B cell (primary cell): ENCODE data around the gene INTS3. TPM values are rescaled to one million over a fixed set of nuclear protein-coding genes. Genes with fewer than 3 reads are reported as not detected.

Experiments used
- ATAC-seq: fragments of 200-7000 bp; cut with Tn5 transposase; one replicate; pipeline ENCODE4 v1.10.0; 2021; ENCODE audit warnings: low read depth, mild to moderate bottlenecking, moderate number of reproducible peaks, moderate library complexity
- CTCF ChIA-PET: fragments of 350-600 bp; sonication (Branson Sonifier 250); formaldehyde crosslinking; loops from one replicate; lab custom pipeline; 2021; ENCODE audit warnings: antibody characterized with exemption, inconsistent platforms; lab: Charles Lee
- POLR2A ChIA-PET: fragments of 350-600 bp; sonication (Branson Sonifier 250); formaldehyde crosslinking; loops from one replicate; lab custom pipeline; 2021; ENCODE audit warnings: antibody characterized with exemption; lab: Charles Lee
- DNase-seq: peaks from one replicate; pipeline ENCODE4 v3.0.0; 2013
- H2AFZ ChIP-seq: 2 replicates; pipeline ENCODE4 v1.6.1; 2012; ENCODE audit warnings: mild to moderate bottlenecking, low read depth, low read length; ENCODE audit not compliant: insufficient read depth, poor library complexity, severe bottlenecking
- H3K27ac ChIP-seq, 2 donors: 1 replicate in 1 of 2; 2 replicates in 1 of 2; pipeline ENCODE4 v1.5.1; 2012 to 2013; ENCODE audit warnings: low read length in 2 of 2, mild to moderate bottlenecking in 2 of 2, moderate library complexity in 1 of 2
- H3K27me3 ChIP-seq, 4 experiments: fragments of 200-600 bp in 1 of 4; sonication (generic) in 1 of 4; replicated peaks in 1 of 4; 1 replicate in 2 of 4; 2 replicates in 2 of 4; pipeline versions ENCODE4 v1.6.1 to v1.7.0; 2013 to 2016; ENCODE audit warnings: low read length in 3 of 4, mild to moderate bottlenecking in 2 of 4, mixed read lengths in 1 of 4, moderate library complexity in 1 of 4; ENCODE audit not compliant: insufficient read depth in 4 of 4, control insufficient read depth in 3 of 4; ENCODE audit errors: control extremely low read depth in 1 of 4
- H3K36me3 ChIP-seq, 2 experiments: replicated peaks in 1 of 2; 1 replicate in 1 of 2; 2 replicates in 1 of 2; pipeline versions ENCODE4 v1.6.1 to v1.7.1; 2013; ENCODE audit warnings: low read length in 1 of 2; ENCODE audit not compliant: insufficient read depth in 2 of 2, control insufficient read depth in 1 of 2; ENCODE audit errors: control extremely low read depth in 1 of 2, extremely low read depth in 1 of 2
- H3K4me1 ChIP-seq, 2 donors: fragments of 200-600 bp in 1 of 2; sonication (generic) in 1 of 2; 1 replicate in 1 of 2; 2 replicates in 1 of 2; pipeline versions ENCODE4 v1.5.1 to v1.6.1; 2013 to 2017; ENCODE audit warnings: low read length in 2 of 2; ENCODE audit not compliant: control insufficient read depth in 2 of 2, insufficient read depth in 2 of 2
- H3K4me2 ChIP-seq: replicated peaks from 2 replicates; pipeline ENCODE3; 2012; ENCODE audit warnings: mild to moderate bottlenecking, low read depth, low read length; ENCODE audit not compliant: poor library complexity, severe bottlenecking
- H3K4me3 ChIP-seq, 5 experiments: fragments of 200-600 bp in 1 of 5; sonication (generic) in 1 of 5; 1 replicate in 3 of 5; 2 replicates in 2 of 5; pipeline versions ENCODE4 v1.5.1 to v1.7.0; 2011 to 2016; ENCODE audit warnings: low read length in 4 of 5, mild to moderate bottlenecking in 4 of 5, low read depth in 2 of 5, control low read depth in 1 of 5, moderate library complexity in 1 of 5; ENCODE audit not compliant: insufficient read depth in 1 of 5; ENCODE audit errors: control extremely low read depth in 1 of 5, extremely low read depth in 1 of 5
- H3K79me2 ChIP-seq: fragments of 200-600 bp; sonication (generic); one replicate; pipeline ENCODE4 v1.6.0; 2016; ENCODE audit warnings: low read length; ENCODE audit not compliant: control insufficient read depth, insufficient read depth
- H3K9ac ChIP-seq: fragments of 200-600 bp; sonication (generic); 2 replicates; pipeline ENCODE4 v1.6.1; 2017; ENCODE audit warnings: mild to moderate bottlenecking, low read length, moderate library complexity
- H3K9me3 ChIP-seq, 3 donors: one replicate each; pipeline versions ENCODE4 v1.6.1 to v1.7.1; 2013; ENCODE audit warnings: low read length in 2 of 3; ENCODE audit not compliant: control insufficient read depth in 2 of 3, insufficient read depth in 1 of 3; ENCODE audit errors: control extremely low read depth in 1 of 3
- H4K20me1 ChIP-seq: 2 replicates; pipeline ENCODE4 v1.6.0; 2012; ENCODE audit warnings: mild to moderate bottlenecking, low read length; ENCODE audit not compliant: insufficient read depth, control insufficient read depth, poor library complexity, severe bottlenecking
- H3K27ac Mint-ChIP-seq: one replicate; pipeline ENCODE4 v1.8.0; 2021; ENCODE audit warnings: mixed read lengths
- H3K27me3 Mint-ChIP-seq: one replicate; pipeline ENCODE4 v1.8.0; 2021; ENCODE audit warnings: mixed read lengths
- H3K4me1 Mint-ChIP-seq: one replicate; pipeline ENCODE4 v1.8.0; 2021; ENCODE audit warnings: mixed read lengths
- H3K4me3 Mint-ChIP-seq: one replicate; pipeline ENCODE4 v1.8.0; 2021; ENCODE audit warnings: mixed read lengths
- H3K9me3 Mint-ChIP-seq: one replicate; pipeline ENCODE4 v1.8.0; 2022; ENCODE audit warnings: mixed read lengths; ENCODE audit not compliant: insufficient read depth
- CTCF ChIP-seq: fragments of 200-600 bp; IDR thresholded peaks from one replicate; pipeline ENCODE4 v1.8.0; 2022; ENCODE audit warnings: antibody characterized with exemption, mild to moderate bottlenecking
- EZH2 ChIP-seq: IDR thresholded peaks from 2 replicates; pipeline ENCODE4 v1.6.1; 2012; ENCODE audit warnings: borderline replicate concordance, low read depth, mild to moderate bottlenecking, moderate library complexity, low read length; ENCODE audit not compliant: insufficient read depth, poor library complexity, severe bottlenecking
- WGBS: methylation state at CpG from one replicate; pipeline ENCODE4 v1.1.5; 2013; ENCODE audit warnings: missing lambda C conversion rate; ENCODE audit not compliant: insufficient coverage; 5-methylcytosine and 5-hydroxymethylcytosine counted together
- intact Hi-C: fragments of 100-400 bp; cut with micrococcal nuclease; formaldehyde crosslinking; loops from one replicate; pipeline ENCODE4 v1.10.0; 2022
- polyA plus RNA-seq: library from polyadenylated mRNA; depleted of rRNA; stranded (reverse); fragments of >200 nt; gene quantifications from 2 replicates; pipeline ENCODE4 v1.2.3, GENCODE V29; 2012
- total RNA-seq, 2 donors: library from RNA; stranded (reverse); fragments of 120-200 nt in 1 of 2; gene quantifications; 1 replicate in 1 of 2; 2 replicates in 1 of 2; pipeline versions ENCODE4 v1.2.3 to v1.2.4, GENCODE V29; 2013 to 2022

INTS3 gene
- total and polyA plus RNA-seq, 2 donors (not counting 1 experiment from before 2014, with no cell fraction given) = 69.1 to 84.1 TPM

DNA sequence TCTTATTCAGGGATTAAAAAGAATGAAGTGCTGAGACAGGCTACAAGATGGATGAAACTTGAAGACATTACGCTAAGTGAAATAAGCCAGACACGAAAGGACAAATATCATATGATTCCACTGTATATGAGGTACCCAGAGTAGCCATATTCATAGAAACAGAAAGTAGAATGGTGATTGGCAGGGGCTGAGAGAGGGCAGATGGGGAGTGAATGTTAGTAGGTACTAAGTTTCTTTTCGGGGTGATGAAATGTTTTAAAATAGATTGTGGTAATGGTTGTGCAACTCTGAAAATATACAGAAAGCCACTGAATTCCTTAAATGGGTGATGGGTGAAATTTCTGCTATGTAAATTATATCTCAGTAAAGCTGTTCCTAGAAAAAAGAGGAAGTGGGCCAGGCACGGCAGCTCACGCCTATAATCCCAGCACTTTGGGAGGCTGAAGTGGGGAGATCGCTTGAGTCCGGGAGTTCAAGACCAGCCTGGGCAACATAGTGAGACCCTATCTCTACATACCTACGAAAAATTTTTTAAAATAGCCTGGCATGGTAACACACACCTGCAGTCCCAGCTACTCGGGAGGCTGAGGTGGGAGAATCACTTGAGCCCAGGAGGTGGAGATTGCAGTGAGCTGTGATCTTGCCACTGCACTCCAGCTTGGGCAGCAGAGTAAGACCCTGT lies 63.3 kb downstream of the INTS3 start:
- Histone ChIP-seq H3K4me2 (peak overlapping the region; percentile 75), H3K9me3 (no peaks in the 10 kb centered on the region), H3K79me2 (no peaks in the 10 kb centered on the region), H3K9ac (peak overlapping the region; percentile 60), H3K36me3 (no peaks in the 10 kb centered on the region), H3K27ac (peak overlapping the region; percentile 91 to 92), H3K4me3 (peak overlapping the region in 4 of 5 experiments; percentile 11 to 59 (median 44)), H4K20me1 (no peaks in the 10 kb centered on the region), H3K27me3 (no peaks in the 10 kb centered on the region), H2AFZ (peak overlapping the region; percentile 83), H3K4me1 (peaks cover 28 to 34% of the 10 kb centered on the region in 2 donors)
- peak overlapping the region; percentile 95 for H3K27ac Mint-ChIP-seq
- DNase-seq (peak; percentile 86), ATAC-seq (peak; percentile 94)
- H3K4me1 Mint-ChIP-seq = peaks cover 36% of the 10 kb centered on the region
- WGBS = no CpG with 5 or more reads among the region's 9 CpGs
- no peaks in the 10 kb centered on the region for H3K27me3 Mint-ChIP-seq
- H3K9me3 Mint-ChIP-seq = no peaks in the 10 kb centered on the region
- TF ChIP-seq EZH2 = no peak
- no peak for TF ChIP-seq CTCF
- ChIA-PET POLR2A (interaction anchor here (0.6 to 4.8 kb wide), 6 partner anchors 131 to 221 kb away, joined by 3 to 19 read pairs (median 4); partner anchors contain the start of genes CHTOP, DENND4B, GATAD2B and RPS27), CTCF (interaction anchor here (1.3 to 2.9 kb wide), 4 partner anchors 113 to 200 kb away, joined by 3 to 22 read pairs (median 6); partner anchors contain the start of genes JTB, RAB13 and RPS27)
- intact Hi-C loops = loop anchor here (1.0 to 5.0 kb wide), 5 partner anchors 8 to 120 kb away; partner anchors contain the start of genes INTS3 and SLC27A3
- peak overlapping the region; percentile 59 for H3K4me3 Mint-ChIP-seq
